Brain microvascular endothelial cell (primary cell): ENCODE results near the gene KLHL8.
A peak's percentile ranks its signal among the peaks of the same experiment; 100 is the strongest.

Experiments used
- DNase-seq: peaks from one replicate; pipeline ENCODE4 v3.0.0-alpha.2; 2020
- H3K27ac ChIP-seq: fragments of 250-450 bp; sonication (Bioruptor Pico); 2 replicates; pipeline ENCODE4 v1.5.1; 2020; ENCODE audit warnings: mild to moderate bottlenecking, moderate library complexity
- H3K27me3 ChIP-seq: fragments of 250-450 bp; sonication (Bioruptor Pico); replicated peaks from 2 replicates; pipeline ENCODE4 v1.5.1; 2020; ENCODE audit warnings: mild to moderate bottlenecking
- H3K36me3 ChIP-seq: fragments of 250-450 bp; sonication (Bioruptor Pico); replicated peaks from 2 replicates; pipeline ENCODE4 v1.5.1; 2020; ENCODE audit warnings: mild to moderate bottlenecking
- H3K4me3 ChIP-seq: 2 replicates; pipeline ENCODE4 v1.5.1; 2011; ENCODE audit warnings: low read depth, mild to moderate bottlenecking, control low read depth, low read length, moderate library complexity
- CTCF ChIP-seq: IDR thresholded peaks from 2 replicates; pipeline ENCODE4 v1.5.1; 2011; ENCODE audit warnings: low read depth, mild to moderate bottlenecking, moderate library complexity, low read length, control low read depth, inconsistent platforms; ENCODE audit errors: missing control alignments
- in situ Hi-C: cut with HindIII; loops from 2 replicates; pipeline ENCODE4 v1.10.0; 2017; ENCODE audit warnings: low sequenced_read_pairs, low pct_ligation_motif_present

KLHL8 gene

GRCh38 chr4:87180767-87181166 lies 39.7 kb downstream of the KLHL8 start:
- no peak for TF ChIP-seq CTCF
- no peaks in the 10 kb centered on the region for H3K36me3 ChIP-seq
- no peaks in the 10 kb centered on the region for H3K27me3 ChIP-seq
- H3K4me3 ChIP-seq = no peak overlapping the region
- in situ Hi-C loops = no loop called here
- no peak overlapping the region for H3K27ac ChIP-seq
- no peak for DNase-seq

- DNase-seq = peak; percentile 17
- TF ChIP-seq CTCF = no peak
- no peaks in the 10 kb centered on the region for H3K36me3 ChIP-seq
- H3K27ac ChIP-seq = no peak overlapping the region
- no peaks in the 10 kb centered on the region for H3K27me3 ChIP-seq
- H3K4me3 ChIP-seq = no peak overlapping the region
- in situ Hi-C loops = no loop called here
Measured at GRCh38 chr4:87179751-87180150, 40.7 kb downstream of the KLHL8 start.

GRCh38 chr4:87174672-87175071 lies 45.7 kb downstream of the KLHL8 start:
- TF ChIP-seq CTCF = no peak
- no peak for DNase-seq
- no peak overlapping the region for H3K4me3 ChIP-seq
- in situ Hi-C loops = no loop called here
- no peaks in the 10 kb centered on the region for H3K27me3 ChIP-seq
- H3K27ac ChIP-seq = no peak overlapping the region
- H3K36me3 ChIP-seq = no peaks in the 10 kb centered on the region

- Histone ChIP-seq H3K27ac (no peak overlapping the region), H3K27me3 (no peaks in the 10 kb centered on the region), H3K36me3 (no peaks in the 10 kb centered on the region), H3K4me3 (no peak overlapping the region)
- in situ Hi-C loops = no loop called here
- no peak for TF ChIP-seq CTCF
- no peak for DNase-seq
Measured at GRCh38 chr4:87171944-87172343, 48.5 kb downstream of the KLHL8 start.

GRCh38 chr4:87166296-87166854 lies 54.0 kb downstream of the KLHL8 start:
- Histone ChIP-seq H3K27ac (no peak overlapping the region), H3K4me3 (no peak overlapping the region), H3K36me3 (no peaks in the 10 kb centered on the region), H3K27me3 (no peaks in the 10 kb centered on the region)
- no peak for DNase-seq
- in situ Hi-C loops = no loop called here
- no peak for TF ChIP-seq CTCF

GRCh38 chr4:87165892-87166291 lies 54.5 kb downstream of the KLHL8 start:
- Histone ChIP-seq H3K4me3 (no peak overlapping the region), H3K27ac (no peak overlapping the region), H3K27me3 (no peaks in the 10 kb centered on the region), H3K36me3 (no peaks in the 10 kb centered on the region)
- no peak for DNase-seq
- in situ Hi-C loops = no loop called here
- TF ChIP-seq CTCF = no peak
